ENCODE data around the gene SLCO1B1. TPM values are rescaled to one million over a fixed set of nuclear protein-coding genes. Genes with fewer than 3 reads are reported as not detected.

SLCO1B1 gene
- 0.24 TPM in 1 of 2 replicates, not detected in the other for total RNA-seq (2014; rRNA removed; shearing (Covaris generic))

GRCh38 chr12:21130998-21131397, at the start of gene SLCO1B1:
TSS of gene SLCO1B1 (plus strand) at chr12:21131194. CDS start at chr12:21141575, 10,381 bp downstream.

Other genes with a start within 250 kb of the SLCO1B1 start
- gene SLCO1A2, start 203.7 kb downstream of the SLCO1B1 start, total RNA-seq (2014; rRNA removed; shearing (Covaris generic)): 0.21 and 0.98 TPM in 2 replicates
- gene IAPP, start 241.7 kb downstream of the SLCO1B1 start, total RNA-seq (2014; rRNA removed; shearing (Covaris generic)): not detected in 2 replicates